ENCODE measurements around the gene HOXC9. TPM values are rescaled to one million over a fixed set of nuclear protein-coding genes. Genes with fewer than 3 reads are reported as not detected.
A peak's percentile ranks its signal among the peaks of the same experiment; 100 is the strongest.

HOXC9 gene
- total RNA-seq, 1 experiment from 2014 or later: not detected

DNA sequence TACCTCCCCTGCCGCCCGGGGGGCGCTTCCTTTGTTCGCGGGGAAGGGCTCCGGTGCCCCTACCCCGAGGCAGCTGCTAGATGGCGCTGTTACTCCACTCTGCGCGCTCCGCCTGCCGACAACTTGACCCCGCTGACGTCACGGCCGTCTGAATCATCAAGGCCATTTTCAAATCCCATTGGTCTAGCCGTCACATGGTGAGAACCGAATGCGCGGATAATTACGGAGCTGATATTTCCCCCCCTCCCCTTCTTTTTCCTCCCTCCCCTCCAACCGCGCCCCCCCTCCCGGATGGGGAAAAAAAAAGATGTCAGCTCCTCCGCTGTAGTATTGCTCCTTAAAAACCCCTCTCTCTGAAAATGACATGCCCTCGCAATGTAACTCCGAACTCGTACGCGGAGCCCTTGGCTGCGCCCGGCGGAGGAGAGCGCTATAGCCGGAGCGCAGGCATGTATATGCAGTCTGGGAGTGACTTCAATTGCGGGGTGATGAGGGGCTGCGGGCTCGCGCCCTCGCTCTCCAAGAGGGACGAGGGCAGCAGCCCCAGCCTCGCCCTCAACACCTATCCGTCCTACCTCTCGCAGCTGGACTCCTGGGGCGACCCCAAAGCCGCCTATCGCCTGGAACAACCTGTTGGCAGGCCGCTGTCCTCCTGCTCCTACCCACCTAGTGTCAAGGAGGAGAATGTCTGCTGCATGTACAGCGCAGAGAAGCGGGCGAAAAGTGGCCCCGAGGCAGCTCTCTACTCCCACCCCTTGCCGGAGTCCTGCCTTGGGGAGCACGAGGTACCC is 14.9 kb upstream of the HOXC9 start, which contains the start of gene HOXC10:
HOXC10 (plus strand) TSS at position 246 of the 791 bp plus-strand sequence; CDS start at position 360, 114 bp downstream.
- no peaks in the 10 kb centered on the region; a peak in 2 of 7 replicates for H3K36me3 Mint-ChIP-seq (ENCODE audit: insufficient read depth in 1 of 3, low read depth in 3 of 3)
- no peak within 1 kb of the TSS for H4K91ac ChIP-seq (ENCODE audit: insufficient read length, low read depth, low read length)
- H3K23ac ChIP-seq (ENCODE audit: insufficient read length, low read depth, low read length): no peak within 1 kb of the TSS
- no peak within 1 kb of the TSS for H2AK5ac ChIP-seq (ENCODE audit: insufficient read length, low read length)
- no peak within 1 kb of the TSS for H3K18ac ChIP-seq (ENCODE audit: insufficient read length, low read depth, low read length)
- H4K20me1 ChIP-seq (ENCODE audit: control insufficient read depth, insufficient read depth, insufficient read length): no peaks in the 10 kb centered on the region
- H3K14ac ChIP-seq (ENCODE audit: insufficient read depth, low read length): no peak within 1 kb of the TSS
- peak within 1 kb of the TSS in 1 of 2 experiments; percentile 63; a peak in 3 of 5 replicates for H3K4me3 Mint-ChIP-seq
- H3K9me3 Mint-ChIP-seq: peaks cover 3 to 11% of the 10 kb centered on the region in 2 experiments; a peak in 4 of 5 replicates
- H3K4me1 ChIP-seq (ENCODE audit: insufficient read depth, low read length): no peaks in the 10 kb centered on the region
- no peak within 1 kb of the TSS for H2BK120ac ChIP-seq (ENCODE audit: low read depth, low read length, poor library complexity, severe bottlenecking)
- H3K27me3 ChIP-seq (ENCODE audit: insufficient read depth, low read length): peaks cover 94% of the 10 kb centered on the region
- no CpG with 5 or more reads among the region's 55 CpGs for WGBS (ENCODE audit: extremely low coverage, insufficient read length, low lambda C conversion rate)
- peaks cover 3 to 8% of the 10 kb centered on the region in 2 experiments; a peak in 2 of 4 replicates for H3K4me1 Mint-ChIP-seq
- TF ChIP-seq, protein P1, sequence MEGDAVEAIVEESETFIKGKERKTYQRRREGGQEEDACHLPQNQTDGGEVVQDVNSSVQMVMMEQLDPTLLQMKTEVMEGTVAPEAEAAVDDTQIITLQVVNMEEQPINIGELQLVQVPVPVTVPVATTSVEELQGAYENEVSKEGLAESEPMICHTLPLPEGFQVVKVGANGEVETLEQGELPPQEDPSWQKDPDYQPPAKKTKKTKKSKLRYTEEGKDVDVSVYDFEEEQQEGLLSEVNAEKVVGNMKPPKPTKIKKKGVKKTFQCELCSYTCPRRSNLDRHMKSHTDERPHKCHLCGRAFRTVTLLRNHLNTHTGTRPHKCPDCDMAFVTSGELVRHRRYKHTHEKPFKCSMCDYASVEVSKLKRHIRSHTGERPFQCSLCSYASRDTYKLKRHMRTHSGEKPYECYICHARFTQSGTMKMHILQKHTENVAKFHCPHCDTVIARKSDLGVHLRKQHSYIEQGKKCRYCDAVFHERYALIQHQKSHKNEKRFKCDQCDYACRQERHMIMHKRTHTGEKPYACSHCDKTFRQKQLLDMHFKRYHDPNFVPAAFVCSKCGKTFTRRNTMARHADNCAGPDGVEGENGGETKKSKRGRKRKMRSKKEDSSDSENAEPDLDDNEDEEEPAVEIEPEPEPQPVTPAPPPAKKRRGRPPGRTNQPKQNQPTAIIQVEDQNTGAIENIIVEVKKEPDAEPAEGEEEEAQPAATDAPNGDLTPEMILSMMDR (conservative IDR thresholded peaks at IDR 0.05): peak; percentile 75
- H3K79me2 ChIP-seq (ENCODE audit: insufficient read depth, low read length): no peaks in the 10 kb centered on the region
- H3K27ac ChIP-seq (ENCODE audit: insufficient read length, low read depth, low read length): no peak within 1 kb of the TSS
- no peak within 1 kb of the TSS for H3T11ph ChIP-seq (ENCODE audit: low read length)
- H3K9ac ChIP-seq (ENCODE audit: extremely low read depth, insufficient read length, low read length): no peak within 1 kb of the TSS
- H3K56ac ChIP-seq (ENCODE audit: insufficient read length, low read depth, low read length): no peak within 1 kb of the TSS
- peaks cover 100% of the 10 kb centered on the region for H3K27me3 Mint-ChIP-seq (ENCODE audit: low read depth)
- no peak within 1 kb of the TSS for H2BK20ac ChIP-seq (ENCODE audit: low read depth, low read length, poor library complexity, severe bottlenecking)
- H3K4me2 ChIP-seq (ENCODE audit: insufficient read depth, insufficient read length, low read length): peak within 1 kb of the TSS; percentile 10
- H2BK15ac ChIP-seq (ENCODE audit: low read depth, low read length): no peak within 1 kb of the TSS
- no peak within 1 kb of the TSS for H2AFZ ChIP-seq (ENCODE audit: low read length)
- DNase-seq: peak; percentile 94
- no peaks in the 10 kb centered on the region for H3K23me2 ChIP-seq (ENCODE audit: insufficient read length, low read depth, low read length, poor library complexity, severe bottlenecking)
- H3K4ac ChIP-seq (ENCODE audit: low read depth, low read length): no peak within 1 kb of the TSS
- no peak within 1 kb of the TSS for H3K27ac Mint-ChIP-seq
- H2BK5ac ChIP-seq (ENCODE audit: insufficient read length, low read length): no peak within 1 kb of the TSS
- no peaks in the 10 kb centered on the region for H3K79me1 ChIP-seq (ENCODE audit: insufficient read depth, low read depth, low read length, poor library complexity, severe bottlenecking)
- no peak within 1 kb of the TSS for H4K8ac ChIP-seq (replicated peaks; ENCODE audit: insufficient read length, low read depth, low read length)
- H4K5ac ChIP-seq (ENCODE audit: insufficient read length, low read depth, low read length): no peak within 1 kb of the TSS
- H3K9me3 ChIP-seq (ENCODE audit: control insufficient read depth, low read depth, low read length): no peaks in the 10 kb centered on the region
- H2BK12ac ChIP-seq (ENCODE audit: insufficient read length, low read depth, low read length): no peak within 1 kb of the TSS
